ENCODE measurements around the gene ZNF146. TPM values are rescaled to one million over a fixed set of nuclear protein-coding genes. Genes with fewer than 3 reads are reported as not detected.

Gene ZNF146
- polyA plus RNA-seq, 1 donor (not counting 4 experiments of a cell fraction or from before 2014, with no cell fraction given): 82.6 TPM

GRCh38 chr19:36256064-36256463 is 41.2 kb downstream of the ZNF146 start:
- TF ChIP-seq, protein P1, sequence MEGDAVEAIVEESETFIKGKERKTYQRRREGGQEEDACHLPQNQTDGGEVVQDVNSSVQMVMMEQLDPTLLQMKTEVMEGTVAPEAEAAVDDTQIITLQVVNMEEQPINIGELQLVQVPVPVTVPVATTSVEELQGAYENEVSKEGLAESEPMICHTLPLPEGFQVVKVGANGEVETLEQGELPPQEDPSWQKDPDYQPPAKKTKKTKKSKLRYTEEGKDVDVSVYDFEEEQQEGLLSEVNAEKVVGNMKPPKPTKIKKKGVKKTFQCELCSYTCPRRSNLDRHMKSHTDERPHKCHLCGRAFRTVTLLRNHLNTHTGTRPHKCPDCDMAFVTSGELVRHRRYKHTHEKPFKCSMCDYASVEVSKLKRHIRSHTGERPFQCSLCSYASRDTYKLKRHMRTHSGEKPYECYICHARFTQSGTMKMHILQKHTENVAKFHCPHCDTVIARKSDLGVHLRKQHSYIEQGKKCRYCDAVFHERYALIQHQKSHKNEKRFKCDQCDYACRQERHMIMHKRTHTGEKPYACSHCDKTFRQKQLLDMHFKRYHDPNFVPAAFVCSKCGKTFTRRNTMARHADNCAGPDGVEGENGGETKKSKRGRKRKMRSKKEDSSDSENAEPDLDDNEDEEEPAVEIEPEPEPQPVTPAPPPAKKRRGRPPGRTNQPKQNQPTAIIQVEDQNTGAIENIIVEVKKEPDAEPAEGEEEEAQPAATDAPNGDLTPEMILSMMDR (optimal IDR thresholded peaks at IDR 0.05 in 1 of 3, IDR thresholded peaks at IDR 0.05 in 1 of 3, conservative IDR thresholded peaks at IDR 0.05 in 1 of 3; ENCODE audit: extremely low read depth in 1 of 3, insufficient read depth in 2 of 3, low read length in 3 of 3): no peak
- TF ChIP-seq EZH2 (IDR thresholded peaks at IDR 0.05; ENCODE audit: low read length): no peak
- Histone ChIP-seq H3K27ac (ENCODE audit: control insufficient read depth, insufficient read depth, low read length) (no peak overlapping the region), H3K9me3 (ENCODE audit: control insufficient read depth, low read depth, low read length) (no peaks in the 10 kb centered on the region), H3K9ac (ENCODE audit: control insufficient read depth, extremely low read depth, insufficient read depth, low read length) (no peak overlapping the region), H4K20me1 (ENCODE audit: control insufficient read depth, extremely low read depth, insufficient read depth, low read length) (no peaks in the 10 kb centered on the region), H3K4me3 (ENCODE audit: control insufficient read depth in 2 of 3, extremely low read depth in 1 of 3, insufficient read depth in 2 of 3, low read depth in 1 of 3, low read length in 3 of 3) (no peak overlapping the region), H2AFZ (ENCODE audit: control insufficient read depth, low read length) (no peak overlapping the region), H3K4me2 (ENCODE audit: control insufficient read depth, extremely low read depth, insufficient read depth, low read depth, low read length) (no peak overlapping the region), H3K36me3 (ENCODE audit: control insufficient read depth in 2 of 2, extremely low read depth in 1 of 2, insufficient read depth in 2 of 2, low read length in 2 of 2) (no peaks in the 10 kb centered on the region), H3K27me3 (ENCODE audit: control insufficient read depth, extremely low read depth, insufficient read depth, low read length) (no peaks in the 10 kb centered on the region), H3K9me1 (ENCODE audit: control insufficient read depth, extremely low read depth, insufficient read depth, low read length) (no peaks in the 10 kb centered on the region), H3K79me2 (ENCODE audit: control insufficient read depth, insufficient read depth, low read length) (no peaks in the 10 kb centered on the region), H3K4me1 (ENCODE audit: control insufficient read depth, extremely low read depth, insufficient read depth, low read length) (no peaks in the 10 kb centered on the region)
- DNase-seq (ENCODE audit: low read depth, low spot score) (no peak), FAIRE-seq (no peak)
- dilution Hi-C loops (cut with MboI; ENCODE audit: extremely low pct_ligation_motif_present, low sequenced_read_pairs): no loop called here

DNA sequence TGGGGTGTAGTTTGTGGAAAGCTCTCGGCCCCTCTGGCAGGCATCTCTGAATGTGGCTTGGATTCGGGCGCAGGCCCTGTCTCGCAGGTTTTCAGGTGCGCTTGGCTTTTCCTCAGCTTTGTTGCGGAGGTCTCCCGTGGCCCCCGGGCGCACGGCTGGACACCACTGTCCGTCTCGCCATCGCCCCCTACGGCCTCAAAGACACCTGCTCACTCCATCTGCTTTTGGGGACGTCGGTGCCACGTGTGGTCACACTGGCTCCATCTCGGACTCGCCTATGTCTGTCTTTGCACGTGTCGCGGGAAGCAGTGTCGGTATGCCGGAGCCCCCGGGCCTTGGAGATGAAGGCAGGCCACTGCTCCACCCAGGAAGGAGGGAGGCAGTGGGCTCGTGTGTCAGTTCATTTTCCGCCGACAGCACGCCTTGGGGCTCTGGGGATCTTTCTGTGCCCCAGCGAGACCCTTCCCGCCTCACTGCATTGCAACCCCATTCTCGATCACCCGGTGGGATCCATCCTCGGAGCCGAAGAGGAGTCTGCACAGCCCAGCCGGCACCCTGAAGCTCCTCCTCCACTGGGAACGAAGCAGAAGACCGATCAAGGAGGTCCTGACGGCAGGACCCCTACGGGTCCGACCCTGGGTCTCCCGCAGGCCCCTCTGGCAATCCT is 42.1 kb downstream of the ZNF146 start:
- Histone ChIP-seq H3K4me3 (ENCODE audit: control insufficient read depth in 2 of 3, extremely low read depth in 1 of 3, insufficient read depth in 2 of 3, low read depth in 1 of 3, low read length in 3 of 3) (no peak overlapping the region), H2AFZ (ENCODE audit: control insufficient read depth, low read length) (no peak overlapping the region)
- DNase-seq (ENCODE audit: low read depth, low spot score): no peak

More for the DNA sequence above, 42.1 kb downstream of the ZNF146 start:
- no peaks in the 10 kb centered on the region for H3K79me2 ChIP-seq (ENCODE audit: control insufficient read depth, insufficient read depth, low read length)
- no peaks in the 10 kb centered on the region for H4K20me1 ChIP-seq (ENCODE audit: control insufficient read depth, extremely low read depth, insufficient read depth, low read length)
- FAIRE-seq: no peak
- dilution Hi-C loops (cut with MboI; ENCODE audit: extremely low pct_ligation_motif_present, low sequenced_read_pairs): no loop called here
- no peak overlapping the region for H3K4me2 ChIP-seq (ENCODE audit: control insufficient read depth, extremely low read depth, insufficient read depth, low read depth, low read length)
- H3K27ac ChIP-seq (ENCODE audit: control insufficient read depth, insufficient read depth, low read length): no peak overlapping the region
- no peaks in the 10 kb centered on the region for H3K9me1 ChIP-seq (ENCODE audit: control insufficient read depth, extremely low read depth, insufficient read depth, low read length)
- no peaks in the 10 kb centered on the region for H3K4me1 ChIP-seq (ENCODE audit: control insufficient read depth, extremely low read depth, insufficient read depth, low read length)
- H3K27me3 ChIP-seq (ENCODE audit: control insufficient read depth, extremely low read depth, insufficient read depth, low read length): no peaks in the 10 kb centered on the region
- H3K36me3 ChIP-seq (ENCODE audit: control insufficient read depth in 2 of 2, extremely low read depth in 1 of 2, insufficient read depth in 2 of 2, low read length in 2 of 2): no peaks in the 10 kb centered on the region
- H3K9ac ChIP-seq (ENCODE audit: control insufficient read depth, extremely low read depth, insufficient read depth, low read length): no peak overlapping the region
- no peak for TF ChIP-seq EZH2 (IDR thresholded peaks at IDR 0.05; ENCODE audit: low read length)
- TF ChIP-seq, protein P1 (optimal IDR thresholded peaks at IDR 0.05 in 1 of 3, IDR thresholded peaks at IDR 0.05 in 1 of 3, conservative IDR thresholded peaks at IDR 0.05 in 1 of 3; ENCODE audit: extremely low read depth in 1 of 3, insufficient read depth in 2 of 3, low read length in 3 of 3): no peak
- no peaks in the 10 kb centered on the region for H3K9me3 ChIP-seq (ENCODE audit: control insufficient read depth, low read depth, low read length)

All from keratinocyte (primary cell).